ENCODE results near the gene EDAR. TPM values are rescaled to one million over a fixed set of nuclear protein-coding genes. Genes with fewer than 3 reads are reported as not detected.

The EDAR gene
- total and polyA plus RNA-seq, 9 of the 15 experiments (the other 6 are each of a cell fraction or from before 2014, with no cell fraction given) = 0.01 TPM; not detected in 8

DNA sequence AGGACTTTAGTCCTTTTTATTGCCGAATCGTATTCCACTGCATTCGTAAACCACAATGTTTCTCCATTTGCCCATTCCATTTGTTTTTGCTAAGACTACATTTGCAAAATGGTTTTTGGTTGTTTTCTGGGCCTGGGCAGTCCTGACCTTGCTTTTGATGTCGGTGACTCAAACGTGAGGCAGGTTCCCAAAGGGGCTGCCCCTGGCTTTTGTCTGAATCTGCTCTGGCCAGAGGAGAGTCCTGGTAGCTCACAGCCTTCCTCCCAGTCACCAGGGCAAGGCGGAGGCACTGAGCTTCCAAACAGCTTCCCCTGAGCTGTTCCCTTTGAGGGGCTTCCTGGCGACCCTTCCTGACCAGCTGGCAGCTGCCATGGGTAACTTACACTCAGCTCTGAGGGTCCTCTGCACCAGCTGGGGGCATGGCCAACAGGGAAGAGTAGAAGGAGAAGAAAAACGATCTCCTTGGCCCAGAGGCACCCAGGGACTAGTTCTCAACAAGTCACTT is 47.8 kb downstream of the EDAR start (continued):
- TF ChIP-seq, protein P1, sequence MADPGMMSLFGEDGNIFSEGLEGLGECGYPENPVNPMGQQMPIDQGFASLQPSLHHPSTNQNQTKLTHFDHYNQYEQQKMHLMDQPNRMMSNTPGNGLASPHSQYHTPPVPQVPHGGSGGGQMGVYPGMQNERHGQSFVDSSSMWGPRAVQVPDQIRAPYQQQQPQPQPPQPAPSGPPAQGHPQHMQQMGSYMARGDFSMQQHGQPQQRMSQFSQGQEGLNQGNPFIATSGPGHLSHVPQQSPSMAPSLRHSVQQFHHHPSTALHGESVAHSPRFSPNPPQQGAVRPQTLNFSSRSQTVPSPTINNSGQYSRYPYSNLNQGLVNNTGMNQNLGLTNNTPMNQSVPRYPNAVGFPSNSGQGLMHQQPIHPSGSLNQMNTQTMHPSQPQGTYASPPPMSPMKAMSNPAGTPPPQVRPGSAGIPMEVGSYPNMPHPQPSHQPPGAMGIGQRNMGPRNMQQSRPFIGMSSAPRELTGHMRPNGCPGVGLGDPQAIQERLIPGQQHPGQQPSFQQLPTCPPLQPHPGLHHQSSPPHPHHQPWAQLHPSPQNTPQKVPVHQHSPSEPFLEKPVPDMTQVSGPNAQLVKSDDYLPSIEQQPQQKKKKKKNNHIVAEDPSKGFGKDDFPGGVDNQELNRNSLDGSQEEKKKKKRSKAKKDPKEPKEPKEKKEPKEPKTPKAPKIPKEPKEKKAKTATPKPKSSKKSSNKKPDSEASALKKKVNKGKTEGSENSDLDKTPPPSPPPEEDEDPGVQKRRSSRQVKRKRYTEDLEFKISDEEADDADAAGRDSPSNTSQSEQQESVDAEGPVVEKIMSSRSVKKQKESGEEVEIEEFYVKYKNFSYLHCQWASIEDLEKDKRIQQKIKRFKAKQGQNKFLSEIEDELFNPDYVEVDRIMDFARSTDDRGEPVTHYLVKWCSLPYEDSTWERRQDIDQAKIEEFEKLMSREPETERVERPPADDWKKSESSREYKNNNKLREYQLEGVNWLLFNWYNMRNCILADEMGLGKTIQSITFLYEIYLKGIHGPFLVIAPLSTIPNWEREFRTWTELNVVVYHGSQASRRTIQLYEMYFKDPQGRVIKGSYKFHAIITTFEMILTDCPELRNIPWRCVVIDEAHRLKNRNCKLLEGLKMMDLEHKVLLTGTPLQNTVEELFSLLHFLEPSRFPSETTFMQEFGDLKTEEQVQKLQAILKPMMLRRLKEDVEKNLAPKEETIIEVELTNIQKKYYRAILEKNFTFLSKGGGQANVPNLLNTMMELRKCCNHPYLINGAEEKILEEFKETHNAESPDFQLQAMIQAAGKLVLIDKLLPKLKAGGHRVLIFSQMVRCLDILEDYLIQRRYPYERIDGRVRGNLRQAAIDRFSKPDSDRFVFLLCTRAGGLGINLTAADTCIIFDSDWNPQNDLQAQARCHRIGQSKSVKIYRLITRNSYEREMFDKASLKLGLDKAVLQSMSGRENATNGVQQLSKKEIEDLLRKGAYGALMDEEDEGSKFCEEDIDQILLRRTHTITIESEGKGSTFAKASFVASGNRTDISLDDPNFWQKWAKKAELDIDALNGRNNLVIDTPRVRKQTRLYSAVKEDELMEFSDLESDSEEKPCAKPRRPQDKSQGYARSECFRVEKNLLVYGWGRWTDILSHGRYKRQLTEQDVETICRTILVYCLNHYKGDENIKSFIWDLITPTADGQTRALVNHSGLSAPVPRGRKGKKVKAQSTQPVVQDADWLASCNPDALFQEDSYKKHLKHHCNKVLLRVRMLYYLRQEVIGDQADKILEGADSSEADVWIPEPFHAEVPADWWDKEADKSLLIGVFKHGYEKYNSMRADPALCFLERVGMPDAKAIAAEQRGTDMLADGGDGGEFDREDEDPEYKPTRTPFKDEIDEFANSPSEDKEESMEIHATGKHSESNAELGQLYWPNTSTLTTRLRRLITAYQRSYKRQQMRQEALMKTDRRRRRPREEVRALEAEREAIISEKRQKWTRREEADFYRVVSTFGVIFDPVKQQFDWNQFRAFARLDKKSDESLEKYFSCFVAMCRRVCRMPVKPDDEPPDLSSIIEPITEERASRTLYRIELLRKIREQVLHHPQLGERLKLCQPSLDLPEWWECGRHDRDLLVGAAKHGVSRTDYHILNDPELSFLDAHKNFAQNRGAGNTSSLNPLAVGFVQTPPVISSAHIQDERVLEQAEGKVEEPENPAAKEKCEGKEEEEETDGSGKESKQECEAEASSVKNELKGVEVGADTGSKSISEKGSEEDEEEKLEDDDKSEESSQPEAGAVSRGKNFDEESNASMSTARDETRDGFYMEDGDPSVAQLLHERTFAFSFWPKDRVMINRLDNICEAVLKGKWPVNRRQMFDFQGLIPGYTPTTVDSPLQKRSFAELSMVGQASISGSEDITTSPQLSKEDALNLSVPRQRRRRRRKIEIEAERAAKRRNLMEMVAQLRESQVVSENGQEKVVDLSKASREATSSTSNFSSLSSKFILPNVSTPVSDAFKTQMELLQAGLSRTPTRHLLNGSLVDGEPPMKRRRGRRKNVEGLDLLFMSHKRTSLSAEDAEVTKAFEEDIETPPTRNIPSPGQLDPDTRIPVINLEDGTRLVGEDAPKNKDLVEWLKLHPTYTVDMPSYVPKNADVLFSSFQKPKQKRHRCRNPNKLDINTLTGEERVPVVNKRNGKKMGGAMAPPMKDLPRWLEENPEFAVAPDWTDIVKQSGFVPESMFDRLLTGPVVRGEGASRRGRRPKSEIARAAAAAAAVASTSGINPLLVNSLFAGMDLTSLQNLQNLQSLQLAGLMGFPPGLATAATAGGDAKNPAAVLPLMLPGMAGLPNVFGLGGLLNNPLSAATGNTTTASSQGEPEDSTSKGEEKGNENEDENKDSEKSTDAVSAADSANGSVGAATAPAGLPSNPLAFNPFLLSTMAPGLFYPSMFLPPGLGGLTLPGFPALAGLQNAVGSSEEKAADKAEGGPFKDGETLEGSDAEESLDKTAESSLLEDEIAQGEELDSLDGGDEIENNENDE (IDR thresholded peaks at IDR 0.05; ENCODE audit: low read depth, low read length) = no peak
- TF ChIP-seq GTF2A2 (tag; IDR thresholded peaks at IDR 0.05) = no peak
- TF ChIP-seq, protein P2, sequence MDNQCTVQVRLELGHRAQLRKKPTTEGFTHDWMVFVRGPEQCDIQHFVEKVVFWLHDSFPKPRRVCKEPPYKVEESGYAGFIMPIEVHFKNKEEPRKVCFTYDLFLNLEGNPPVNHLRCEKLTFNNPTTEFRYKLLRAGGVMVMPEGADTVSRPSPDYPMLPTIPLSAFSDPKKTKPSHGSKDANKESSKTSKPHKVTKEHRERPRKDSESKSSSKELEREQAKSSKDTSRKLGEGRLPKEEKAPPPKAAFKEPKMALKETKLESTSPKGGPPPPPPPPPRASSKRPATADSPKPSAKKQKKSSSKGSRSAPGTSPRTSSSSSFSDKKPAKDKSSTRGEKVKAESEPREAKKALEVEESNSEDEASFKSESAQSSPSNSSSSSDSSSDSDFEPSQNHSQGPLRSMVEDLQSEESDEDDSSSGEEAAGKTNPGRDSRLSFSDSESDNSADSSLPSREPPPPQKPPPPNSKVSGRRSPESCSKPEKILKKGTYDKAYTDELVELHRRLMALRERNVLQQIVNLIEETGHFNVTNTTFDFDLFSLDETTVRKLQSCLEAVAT (IDR thresholded peaks at IDR 0.05) = no peak

Data from K562 (cell line).